NCI-H226 (cell line): Measurements from ENCODE around the gene GTPBP6.
"Not testable (repeated sequence)": the region's sequence is repeated elsewhere in the genome, so short reads cannot be mapped to it uniquely, and the experiment has no call there.

Experiments
- DNase-seq: peaks from one replicate; pipeline ENCODE4 v3.0.0-alpha.2; 2015

Gene GTPBP6

DNA sequence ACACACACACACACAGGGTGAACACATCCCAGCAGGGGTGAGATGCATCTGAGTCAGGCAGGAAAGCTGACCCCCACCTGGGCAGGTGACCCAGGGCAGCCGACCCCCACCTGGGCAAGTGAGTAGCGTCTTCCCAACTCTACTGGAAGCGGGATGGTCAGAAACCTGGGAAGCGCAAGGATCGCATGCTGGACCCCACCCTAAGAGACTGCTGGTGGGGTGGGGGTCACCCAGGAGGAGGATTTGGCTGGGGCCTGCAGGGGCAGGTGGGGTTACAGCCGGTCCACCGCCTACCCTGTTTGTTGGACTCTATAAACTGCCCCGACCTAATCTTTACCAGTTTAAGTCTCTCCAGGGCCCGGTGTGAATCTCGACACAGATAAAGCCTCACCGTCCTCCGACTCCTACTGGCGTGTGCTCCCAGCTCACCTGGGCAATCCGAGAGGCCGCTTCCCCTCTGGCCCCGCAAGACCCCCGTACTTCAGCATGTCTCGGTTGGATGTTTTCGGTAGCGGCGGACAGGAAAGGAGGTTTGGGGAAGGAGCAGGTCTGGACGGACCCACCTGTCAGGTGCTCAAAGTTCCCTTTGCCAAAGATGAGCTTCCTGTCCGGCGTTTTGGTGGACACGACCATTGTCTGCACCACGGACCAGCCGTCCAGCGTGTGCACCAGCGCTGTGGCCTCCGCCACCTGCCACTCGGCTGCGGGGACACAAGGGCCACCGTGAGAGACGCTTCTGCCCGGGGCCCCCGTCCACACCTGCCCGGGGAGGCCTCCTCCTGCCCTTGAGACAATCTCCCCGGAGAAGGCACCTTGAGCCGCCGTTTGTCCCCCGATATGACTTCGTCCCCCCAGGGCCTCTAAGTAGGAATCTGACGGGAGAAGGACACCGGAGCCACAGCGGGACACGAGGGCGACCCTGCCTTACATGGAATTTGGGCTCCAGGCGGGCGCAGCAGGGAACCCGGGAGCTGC, 2.0 kb downstream of the GTPBP6 start:
- DNase-seq, result no peak

- DNase-seq, result no peak
These were observed 3.6 kb downstream of the GTPBP6 start for GRCh38 chrX:314781-315595.

DNA sequence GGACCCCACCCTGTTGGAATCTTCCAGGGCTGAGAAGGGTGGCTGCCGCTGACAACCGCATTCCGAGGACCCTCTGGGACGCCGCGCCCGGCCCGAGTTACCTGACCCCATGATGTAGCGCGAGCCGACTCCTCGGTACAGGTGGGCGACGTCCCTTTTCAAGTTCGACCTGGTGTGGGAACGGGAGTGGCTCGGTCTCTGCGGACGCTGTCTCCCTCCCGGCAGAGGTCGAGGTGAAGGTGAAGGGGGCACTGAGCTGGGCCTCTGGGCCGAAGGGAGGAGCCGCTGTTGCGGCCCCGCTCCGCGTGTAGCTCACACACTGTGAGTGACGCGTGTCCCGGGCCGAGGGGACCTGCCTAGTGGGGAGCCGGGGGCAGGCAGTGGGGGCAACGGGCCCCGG, 4.5 kb downstream of the GTPBP6 start:
- DNase-seq, result no peak

DNA sequence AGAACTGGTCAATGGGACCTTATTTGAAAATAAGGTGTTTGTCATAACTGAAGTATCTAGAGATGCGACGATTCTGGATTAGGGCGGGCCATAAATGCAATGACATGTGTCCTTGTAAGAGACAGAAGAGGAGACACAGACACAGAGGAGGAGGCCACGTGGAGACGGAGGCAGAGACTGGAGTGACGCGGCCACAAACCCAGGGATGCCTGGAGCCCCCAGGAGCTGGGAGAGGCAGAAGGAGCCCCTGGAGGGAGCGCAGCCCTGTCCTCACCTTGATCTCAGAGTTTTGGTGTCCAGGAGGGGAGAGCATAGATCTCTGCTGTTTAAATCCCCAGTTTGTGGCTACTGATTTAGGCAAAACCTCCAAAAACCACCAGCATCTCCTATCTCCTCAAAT, 5.0 kb downstream of the GTPBP6 start:
- DNase-seq, result no peak

GRCh38 chrX:312621-313331, 5.8 kb downstream of the GTPBP6 start:
- DNase-seq, result no peak

GRCh38 chrX:311156-312129, 7.2 kb downstream of the GTPBP6 start:
- DNase-seq, result no peak

GRCh38 chrX:310621-311155, 7.9 kb downstream of the GTPBP6 start:
- DNase-seq, result no peak

- no peak for DNase-seq
These were observed 9.6 kb downstream of the GTPBP6 start for GRCh38 chrX:308821-309520.

- DNase-seq, result no peak
These were observed 11.1 kb downstream of the GTPBP6 start for GRCh38 chrX:307261-308111.

- DNase-seq, result not testable (repeated sequence)
These were observed 11.9 kb downstream of the GTPBP6 start for GRCh38 chrX:306614-307251.

- DNase-seq, result not testable (repeated sequence)
These were observed 12.6 kb downstream of the GTPBP6 start for GRCh38 chrX:305781-306613.

DNA sequence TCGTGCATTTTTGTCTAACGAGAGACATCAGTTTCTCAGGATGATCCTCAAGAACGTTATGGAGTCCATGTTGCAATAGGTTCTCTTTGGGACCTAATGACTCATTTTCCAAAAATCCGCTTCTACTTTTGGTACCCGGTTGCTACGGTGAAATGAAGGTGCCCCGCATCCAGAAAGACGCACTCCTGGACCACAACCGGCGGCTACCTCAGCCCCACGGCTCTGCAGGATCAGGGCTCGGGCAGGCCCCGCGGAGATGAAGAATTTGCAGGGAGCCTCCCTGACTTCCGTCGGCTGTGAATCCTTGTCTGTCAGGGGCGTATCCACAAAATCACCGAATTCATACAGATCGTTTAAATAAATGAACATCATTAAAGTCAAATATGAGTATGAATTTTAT, 15.6 kb downstream of the GTPBP6 start:
- DNase-seq, result no peak

GRCh38 chrX:300334-300733, 18.3 kb downstream of the GTPBP6 start:
- no peak for DNase-seq

GRCh38 chrX:298993-299392, 19.6 kb downstream of the GTPBP6 start:
- no peak for DNase-seq

GRCh38 chrX:295136-295535, 23.5 kb downstream of the GTPBP6 start:
- no peak for DNase-seq

DNA sequence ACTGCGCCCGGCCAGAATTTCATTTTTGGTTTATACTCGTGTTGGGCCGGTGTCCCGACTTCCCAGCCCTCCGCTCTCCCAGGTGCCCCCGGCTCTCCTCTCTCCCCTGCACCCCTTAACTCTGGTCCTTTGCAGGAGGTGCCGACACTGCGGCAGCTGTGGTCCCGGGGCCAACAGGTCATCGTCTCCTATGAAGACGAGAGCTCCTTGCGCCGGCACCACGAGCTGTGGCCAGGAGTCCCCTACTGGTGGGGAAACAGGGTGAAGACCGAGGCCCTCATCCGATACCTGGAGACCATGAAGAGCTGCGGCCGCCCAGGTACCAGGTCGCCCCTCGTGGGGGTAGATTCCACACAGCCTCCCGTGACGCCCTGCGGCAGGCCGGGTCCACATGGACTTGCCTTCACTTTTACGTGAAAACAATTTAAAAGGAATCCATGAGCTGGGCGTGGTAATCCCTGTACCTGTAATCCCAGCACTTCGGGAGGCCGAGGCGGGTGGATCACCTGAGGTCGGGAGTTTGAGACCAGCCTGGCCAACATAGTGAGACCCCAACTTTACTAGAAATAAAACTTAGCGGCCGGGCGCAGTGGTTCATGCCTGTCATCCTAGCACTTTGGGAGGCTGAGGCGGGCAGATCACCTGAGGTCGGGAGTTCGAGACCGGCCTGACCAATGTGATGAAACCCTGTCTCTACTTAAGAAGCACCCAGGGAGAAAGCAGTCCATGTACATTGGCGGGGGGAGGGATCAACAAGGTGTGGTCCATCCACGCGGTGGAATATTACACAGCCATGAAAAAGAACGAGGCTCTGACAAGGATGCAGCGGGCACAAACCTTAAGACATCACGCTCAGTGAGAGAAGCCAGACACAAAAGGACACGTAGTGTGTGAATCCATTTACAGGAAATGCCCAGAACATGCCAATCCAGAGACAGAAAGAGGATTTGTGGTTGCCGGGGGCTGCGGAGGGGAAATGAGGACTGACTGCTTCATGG, 25.4 kb downstream of the GTPBP6 start:
- no peak for DNase-seq

- no peak for DNase-seq
These were observed 27.1 kb downstream of the GTPBP6 start for GRCh38 chrX:291411-291901.
